G401.6 (cell line): Measurements from ENCODE around the gene RFPL1.
"Not testable (repeated sequence)": the region's sequence is repeated elsewhere in the genome, so short reads cannot be mapped to it uniquely, and the experiment has no call there.

Source experiments
- FAIRE-seq: peaks from 2 replicates; lab custom pipeline; 2012; peaks lifted over from hg19 to GRCh38; lab: Jason Lieb, UNC

Gene RFPL1

GRCh38 chr22:29438283-29438682, at the start of gene RFPL1:
Gene RFPL1, plus strand, starts transcription at chr22:29438583.
- FAIRE-seq: not testable (repeated sequence)

- no peak for FAIRE-seq
Observed at GRCh38 chr22:29388759-29389090, 49.7 kb upstream of the RFPL1 start.

GRCh38 chr22:29390270-29390669, 48.1 kb upstream of the RFPL1 start:
- no peak for FAIRE-seq

- no peak for FAIRE-seq
Observed at GRCh38 chr22:29391546-29391945, 46.8 kb upstream of the RFPL1 start.

- no peak for FAIRE-seq
Observed at GRCh38 chr22:29393019-29393608, 45.3 kb upstream of the RFPL1 start.

- peak; percentile 89 for FAIRE-seq
Observed at GRCh38 chr22:29394931-29395581, 43.3 kb upstream of the RFPL1 start.

- FAIRE-seq: no peak
Observed at GRCh38 chr22:29396126-29396525, 42.3 kb upstream of the RFPL1 start.

- FAIRE-seq: no peak
Observed at GRCh38 chr22:29397791-29398190, 40.6 kb upstream of the RFPL1 start.

- no peak for FAIRE-seq
Observed at GRCh38 chr22:29400576-29400975, 37.8 kb upstream of the RFPL1 start.

GRCh38 chr22:29401538-29401937, 36.8 kb upstream of the RFPL1 start:
- FAIRE-seq: not testable (repeated sequence)

- FAIRE-seq: no peak
Observed at GRCh38 chr22:29408940-29409339, 29.4 kb upstream of the RFPL1 start.

GRCh38 chr22:29411569-29412211, 26.7 kb upstream of the RFPL1 start:
- FAIRE-seq: not testable (repeated sequence)

- FAIRE-seq: not testable (repeated sequence)
Observed at GRCh38 chr22:29412772-29413171, 25.6 kb upstream of the RFPL1 start.

- not testable (repeated sequence) for FAIRE-seq
Observed at GRCh38 chr22:29414951-29415591, 23.3 kb upstream of the RFPL1 start.

- FAIRE-seq: not testable (repeated sequence)
Observed at GRCh38 chr22:29418704-29419103, 19.7 kb upstream of the RFPL1 start.

GRCh38 chr22:29426476-29426875, 11.9 kb upstream of the RFPL1 start:
- no peak for FAIRE-seq

GRCh38 chr22:29427176-29427760, 11.1 kb upstream of the RFPL1 start:
- FAIRE-seq: no peak

GRCh38 chr22:29431986-29432385, 6.4 kb upstream of the RFPL1 start:
- no peak for FAIRE-seq

- no peak for FAIRE-seq
Observed at GRCh38 chr22:29433856-29434255, 4.5 kb upstream of the RFPL1 start.

GRCh38 chr22:29434288-29434687, 4.1 kb upstream of the RFPL1 start:
- no peak for FAIRE-seq

- FAIRE-seq: peak; percentile 60
Observed at GRCh38 chr22:29435236-29436136, 2.9 kb upstream of the RFPL1 start.

GRCh38 chr22:29442976-29443375, 4.6 kb downstream of the RFPL1 start:
- no peak for FAIRE-seq
